ENCODE data around the gene FUT8.
"Not testable (repeated sequence)": the region's sequence is repeated elsewhere in the genome, so short reads cannot be mapped to it uniquely, and the experiment has no call there.

FUT8 gene

GRCh38 chr14:65456247-65456646 lies 43.7 kb downstream of the FUT8 start:
- no peak for DNase-seq

GRCh38 chr14:65461730-65462129 lies 49.2 kb downstream of the FUT8 start:
- DNase-seq: no peak

GRCh38 chr14:65462411-65462810 lies 49.9 kb downstream of the FUT8 start:
- DNase-seq: no peak

- peak; percentile 60 for DNase-seq
These were observed 53.1 kb downstream of the FUT8 start for GRCh38 chr14:65465584-65465983.

- DNase-seq: not testable (repeated sequence)
These were observed 55.4 kb downstream of the FUT8 start for GRCh38 chr14:65467926-65468325.

- DNase-seq: no peak
These were observed 57.4 kb downstream of the FUT8 start for GRCh38 chr14:65469903-65470302.

GRCh38 chr14:65470404-65470880 lies 57.9 kb downstream of the FUT8 start:
- DNase-seq: no peak

GRCh38 chr14:65471038-65471878 lies 58.7 kb downstream of the FUT8 start:
- peak; percentile 60 for DNase-seq

- peak; percentile 67 for DNase-seq
These were observed 59.7 kb downstream of the FUT8 start for GRCh38 chr14:65472189-65472588.

GRCh38 chr14:65476273-65476941 lies 63.9 kb downstream of the FUT8 start:
- DNase-seq: no peak

- DNase-seq: no peak
These were observed 64.4 kb downstream of the FUT8 start for GRCh38 chr14:65476942-65477318.

- DNase-seq: no peak
These were observed 65.5 kb downstream of the FUT8 start for GRCh38 chr14:65478017-65478416.

GRCh38 chr14:65478596-65478995 lies 66.1 kb downstream of the FUT8 start:
- no peak for DNase-seq

- DNase-seq: no peak
These were observed 66.9 kb downstream of the FUT8 start for GRCh38 chr14:65479386-65479785.

GRCh38 chr14:65482757-65483438 lies 70.4 kb downstream of the FUT8 start:
- no peak for DNase-seq

GRCh38 chr14:65483647-65484046 lies 71.1 kb downstream of the FUT8 start:
- no peak for DNase-seq

GRCh38 chr14:65485516-65485915 lies 73.0 kb downstream of the FUT8 start:
- peak; percentile 9 for DNase-seq

- DNase-seq: no peak
These were observed 74.3 kb downstream of the FUT8 start for GRCh38 chr14:65486863-65487262.

- peak; percentile 31 for DNase-seq
These were observed 75.4 kb downstream of the FUT8 start for GRCh38 chr14:65487783-65488494.

- DNase-seq: no peak
These were observed 78.7 kb downstream of the FUT8 start for GRCh38 chr14:65491274-65491673.

- DNase-seq: no peak
These were observed 79.7 kb downstream of the FUT8 start for GRCh38 chr14:65492266-65492665.

- no peak for DNase-seq
These were observed 82.7 kb downstream of the FUT8 start for GRCh38 chr14:65495196-65495595.
